ENCODE results near the gene PCYT1A.
A peak's percentile ranks its signal among the peaks of the same experiment; 100 is the strongest.

PCYT1A gene

DNA sequence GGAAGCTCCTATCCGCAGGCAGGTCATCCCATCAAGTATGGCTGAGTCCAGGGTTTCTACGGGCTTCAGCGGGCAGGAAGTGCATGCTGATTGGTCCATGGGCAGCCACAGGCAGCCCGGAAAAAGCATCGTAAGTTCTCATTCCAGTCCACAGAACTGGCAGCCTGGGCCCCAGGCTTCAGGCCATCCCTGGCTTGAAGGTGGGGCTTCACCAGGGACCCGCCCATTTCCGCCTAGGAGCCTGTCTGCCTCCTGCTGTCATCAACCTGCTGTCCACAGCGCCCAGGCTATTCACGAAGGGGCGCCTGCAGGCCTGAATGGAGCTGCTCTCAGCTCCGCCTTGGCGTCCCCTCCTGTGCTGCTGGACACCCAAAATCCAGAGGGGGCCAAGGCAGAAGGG is 13.9 kb downstream of the PCYT1A start:
- no peak overlapping the region for H3K27ac ChIP-seq
- no peak for DNase-seq (ENCODE audit: low spot score)
- ChIA-PET POLR2A (ENCODE audit: low non-redundant PET) (no interaction called here), CTCF (no interaction called here)
- TF ChIP-seq, protein P1, sequence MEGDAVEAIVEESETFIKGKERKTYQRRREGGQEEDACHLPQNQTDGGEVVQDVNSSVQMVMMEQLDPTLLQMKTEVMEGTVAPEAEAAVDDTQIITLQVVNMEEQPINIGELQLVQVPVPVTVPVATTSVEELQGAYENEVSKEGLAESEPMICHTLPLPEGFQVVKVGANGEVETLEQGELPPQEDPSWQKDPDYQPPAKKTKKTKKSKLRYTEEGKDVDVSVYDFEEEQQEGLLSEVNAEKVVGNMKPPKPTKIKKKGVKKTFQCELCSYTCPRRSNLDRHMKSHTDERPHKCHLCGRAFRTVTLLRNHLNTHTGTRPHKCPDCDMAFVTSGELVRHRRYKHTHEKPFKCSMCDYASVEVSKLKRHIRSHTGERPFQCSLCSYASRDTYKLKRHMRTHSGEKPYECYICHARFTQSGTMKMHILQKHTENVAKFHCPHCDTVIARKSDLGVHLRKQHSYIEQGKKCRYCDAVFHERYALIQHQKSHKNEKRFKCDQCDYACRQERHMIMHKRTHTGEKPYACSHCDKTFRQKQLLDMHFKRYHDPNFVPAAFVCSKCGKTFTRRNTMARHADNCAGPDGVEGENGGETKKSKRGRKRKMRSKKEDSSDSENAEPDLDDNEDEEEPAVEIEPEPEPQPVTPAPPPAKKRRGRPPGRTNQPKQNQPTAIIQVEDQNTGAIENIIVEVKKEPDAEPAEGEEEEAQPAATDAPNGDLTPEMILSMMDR (conservative IDR thresholded peaks at IDR 0.05; ENCODE audit: low read depth) = no peak

DNA sequence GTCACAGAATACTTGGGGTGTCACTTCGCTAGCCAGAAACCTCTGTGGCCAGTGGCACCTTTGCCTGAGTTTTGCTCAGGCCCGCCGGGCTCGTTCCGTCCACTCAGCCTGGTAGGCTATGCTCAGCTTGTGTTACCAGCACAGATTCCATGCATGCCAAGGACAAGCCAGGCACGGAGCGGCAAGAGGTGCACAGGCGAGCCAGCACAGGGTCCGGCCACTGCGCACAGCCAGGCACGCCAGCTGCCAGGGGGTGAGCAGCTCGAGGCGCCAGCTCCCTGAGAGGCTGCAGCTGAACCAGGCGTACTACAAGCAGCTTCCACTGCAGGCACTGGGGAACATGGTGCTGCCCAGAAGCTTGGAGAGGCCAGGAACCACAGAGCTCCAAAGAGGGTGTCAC is 14.7 kb downstream of the PCYT1A start:
- ChIA-PET CTCF (no interaction called here), POLR2A (ENCODE audit: low non-redundant PET) (no interaction called here)
- peak overlapping the region; percentile 15; the same call in 1 of the 2 replicates for H3K27ac ChIP-seq
- TF ChIP-seq, protein P1 (conservative IDR thresholded peaks at IDR 0.05; ENCODE audit: low read depth) = no peak
- no peak for DNase-seq (ENCODE audit: low spot score)

DNA sequence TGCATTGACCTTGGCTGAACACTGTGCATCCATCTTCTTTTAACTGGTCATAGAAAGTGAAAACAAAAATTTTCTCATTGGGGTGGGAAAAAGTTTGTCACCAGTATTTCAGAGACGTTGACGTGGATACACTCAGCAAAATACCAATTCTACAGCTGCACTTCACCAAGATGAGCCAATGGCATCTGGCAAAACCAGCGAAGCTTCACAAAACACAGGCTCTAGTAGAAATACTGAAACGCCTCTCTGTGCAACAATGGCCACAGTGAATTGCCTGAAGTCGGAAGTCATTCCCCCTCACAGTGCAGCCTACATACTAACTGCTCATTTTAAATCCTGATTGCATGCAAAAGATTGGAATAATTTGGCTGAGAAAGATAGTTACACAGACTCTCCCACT is 17.0 kb downstream of the PCYT1A start:
- ChIA-PET CTCF (interaction anchor here (0.6 kb wide), 1 partner anchor 380 kb away, joined by 4 read pairs; no protein-coding TSS in a partner anchor), POLR2A (ENCODE audit: low non-redundant PET) (no interaction called here)
- H3K27ac ChIP-seq = peak overlapping the region; percentile 33; the same call in 1 of the 2 replicates
- no peak for DNase-seq (ENCODE audit: low spot score)
- TF ChIP-seq, protein P1 (conservative IDR thresholded peaks at IDR 0.05; ENCODE audit: low read depth) = no peak

DNA sequence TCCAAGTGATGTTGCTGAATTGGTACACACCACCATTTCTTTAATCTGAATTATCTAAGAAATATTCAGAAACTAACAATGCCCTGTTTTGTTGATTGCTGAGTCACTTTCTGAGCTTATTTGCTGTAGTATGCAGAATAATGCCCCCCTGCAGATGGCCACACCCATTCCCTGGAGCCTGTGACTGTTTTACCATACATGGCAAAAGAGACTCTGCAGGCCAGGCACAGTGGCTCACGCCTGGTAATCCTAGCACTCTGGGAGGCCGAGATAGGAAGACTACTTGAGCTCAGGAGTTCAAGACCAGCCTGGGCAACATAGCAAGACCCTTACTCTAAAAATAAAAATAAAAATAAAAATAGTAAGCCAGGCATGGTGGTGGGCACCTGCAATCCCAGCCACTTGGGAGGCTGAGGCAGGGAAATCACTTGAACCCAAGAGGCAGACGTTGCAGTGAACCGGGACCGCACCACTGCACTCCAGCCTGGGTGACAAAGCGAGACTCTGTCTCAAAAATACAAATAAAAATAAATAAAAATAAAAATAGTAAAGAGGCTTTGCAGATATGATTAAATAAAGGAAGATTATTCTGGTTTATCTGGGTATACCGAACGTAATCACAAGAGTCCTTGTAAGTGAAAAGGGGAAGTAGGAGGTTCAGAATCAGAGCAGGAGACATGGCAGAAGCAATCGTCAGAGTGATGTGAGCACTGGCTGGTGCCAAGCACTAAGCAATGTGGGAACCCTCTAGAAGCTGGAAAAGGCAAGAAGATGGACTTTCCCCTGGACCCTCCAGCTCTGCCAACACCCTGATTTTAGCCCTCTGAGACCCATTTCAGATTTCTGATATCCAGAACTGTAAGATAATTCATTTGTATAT is 19.0 kb downstream of the PCYT1A start:
- DNase-seq (ENCODE audit: low spot score) = no peak

DNA sequence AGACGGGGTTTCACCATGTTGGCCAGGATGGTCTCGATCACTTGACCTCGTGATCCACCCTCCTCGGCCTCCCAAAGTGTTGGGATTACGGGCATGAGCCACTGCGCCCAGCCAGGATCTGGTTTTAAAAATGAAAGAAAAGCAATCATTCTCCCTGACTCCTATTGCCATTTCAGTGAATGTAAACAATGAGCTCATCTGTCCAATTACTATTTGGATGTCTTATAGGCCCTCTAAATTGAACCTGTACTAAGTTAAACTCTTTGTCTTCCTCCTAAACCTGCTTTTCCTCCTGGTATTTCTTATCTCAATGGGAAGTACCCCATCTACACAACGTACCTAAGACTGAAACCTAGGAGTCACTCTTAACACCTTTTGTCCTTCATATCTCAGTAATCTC is 23.7 kb downstream of the PCYT1A start:
- ChIA-PET POLR2A (ENCODE audit: low non-redundant PET) (no interaction called here), CTCF (interaction anchor here (0.6 kb wide), 1 partner anchor 10 kb away, joined by 3 read pairs; no protein-coding TSS in a partner anchor)
- no peak overlapping the region for H3K27ac ChIP-seq
- no peak for DNase-seq (ENCODE audit: low spot score)
- TF ChIP-seq, protein P1 (conservative IDR thresholded peaks at IDR 0.05; ENCODE audit: low read depth) = no peak

More for the DNA sequence above, 19.0 kb downstream of the PCYT1A start:
- ChIA-PET POLR2A (ENCODE audit: low non-redundant PET) (no interaction called here), CTCF (no interaction called here)
- TF ChIP-seq, protein P1 (conservative IDR thresholded peaks at IDR 0.05; ENCODE audit: low read depth) = no peak
- H3K27ac ChIP-seq = peak overlapping the region; percentile 49

DNA sequence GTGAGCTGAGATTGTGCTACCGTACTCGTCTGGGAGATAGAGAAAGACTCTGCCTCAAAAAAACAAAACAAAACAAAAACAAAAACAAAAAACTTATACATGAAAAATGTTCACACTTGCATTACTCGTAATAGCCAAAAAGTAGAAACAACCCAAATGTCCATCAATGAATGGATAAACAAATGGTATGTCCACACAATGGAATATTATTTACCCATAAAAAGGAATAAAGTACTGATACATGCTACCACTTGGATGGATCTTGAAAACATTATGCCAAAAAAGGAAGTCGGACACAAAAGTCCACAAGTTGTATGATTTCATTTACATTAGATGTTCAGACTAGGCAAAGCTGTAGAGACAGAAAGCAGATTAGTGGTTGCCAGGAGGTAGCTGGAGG is 26.7 kb downstream of the PCYT1A start:
- CTCF ChIA-PET = interaction anchor here (0.6 kb wide), 1 partner anchor 56 kb away, joined by 6 read pairs; no protein-coding TSS in a partner anchor
- TF ChIP-seq, protein P1 (conservative IDR thresholded peaks at IDR 0.05; ENCODE audit: low read depth) = no peak
- H3K27ac ChIP-seq = no peak overlapping the region
- POLR2A ChIA-PET (ENCODE audit: low non-redundant PET) = no interaction called here
- no peak for DNase-seq (ENCODE audit: low spot score)
